ENCODE data around the gene GTF3C2.
A peak's percentile ranks its signal among the peaks of the same experiment; 100 is the strongest.

Gene GTF3C2, protein sequence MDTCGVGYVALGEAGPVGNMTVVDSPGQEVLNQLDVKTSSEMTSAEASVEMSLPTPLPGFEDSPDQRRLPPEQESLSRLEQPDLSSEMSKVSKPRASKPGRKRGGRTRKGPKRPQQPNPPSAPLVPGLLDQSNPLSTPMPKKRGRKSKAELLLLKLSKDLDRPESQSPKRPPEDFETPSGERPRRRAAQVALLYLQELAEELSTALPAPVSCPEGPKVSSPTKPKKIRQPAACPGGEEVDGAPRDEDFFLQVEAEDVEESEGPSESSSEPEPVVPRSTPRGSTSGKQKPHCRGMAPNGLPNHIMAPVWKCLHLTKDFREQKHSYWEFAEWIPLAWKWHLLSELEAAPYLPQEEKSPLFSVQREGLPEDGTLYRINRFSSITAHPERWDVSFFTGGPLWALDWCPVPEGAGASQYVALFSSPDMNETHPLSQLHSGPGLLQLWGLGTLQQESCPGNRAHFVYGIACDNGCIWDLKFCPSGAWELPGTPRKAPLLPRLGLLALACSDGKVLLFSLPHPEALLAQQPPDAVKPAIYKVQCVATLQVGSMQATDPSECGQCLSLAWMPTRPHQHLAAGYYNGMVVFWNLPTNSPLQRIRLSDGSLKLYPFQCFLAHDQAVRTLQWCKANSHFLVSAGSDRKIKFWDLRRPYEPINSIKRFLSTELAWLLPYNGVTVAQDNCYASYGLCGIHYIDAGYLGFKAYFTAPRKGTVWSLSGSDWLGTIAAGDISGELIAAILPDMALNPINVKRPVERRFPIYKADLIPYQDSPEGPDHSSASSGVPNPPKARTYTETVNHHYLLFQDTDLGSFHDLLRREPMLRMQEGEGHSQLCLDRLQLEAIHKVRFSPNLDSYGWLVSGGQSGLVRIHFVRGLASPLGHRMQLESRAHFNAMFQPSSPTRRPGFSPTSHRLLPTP

DNA sequence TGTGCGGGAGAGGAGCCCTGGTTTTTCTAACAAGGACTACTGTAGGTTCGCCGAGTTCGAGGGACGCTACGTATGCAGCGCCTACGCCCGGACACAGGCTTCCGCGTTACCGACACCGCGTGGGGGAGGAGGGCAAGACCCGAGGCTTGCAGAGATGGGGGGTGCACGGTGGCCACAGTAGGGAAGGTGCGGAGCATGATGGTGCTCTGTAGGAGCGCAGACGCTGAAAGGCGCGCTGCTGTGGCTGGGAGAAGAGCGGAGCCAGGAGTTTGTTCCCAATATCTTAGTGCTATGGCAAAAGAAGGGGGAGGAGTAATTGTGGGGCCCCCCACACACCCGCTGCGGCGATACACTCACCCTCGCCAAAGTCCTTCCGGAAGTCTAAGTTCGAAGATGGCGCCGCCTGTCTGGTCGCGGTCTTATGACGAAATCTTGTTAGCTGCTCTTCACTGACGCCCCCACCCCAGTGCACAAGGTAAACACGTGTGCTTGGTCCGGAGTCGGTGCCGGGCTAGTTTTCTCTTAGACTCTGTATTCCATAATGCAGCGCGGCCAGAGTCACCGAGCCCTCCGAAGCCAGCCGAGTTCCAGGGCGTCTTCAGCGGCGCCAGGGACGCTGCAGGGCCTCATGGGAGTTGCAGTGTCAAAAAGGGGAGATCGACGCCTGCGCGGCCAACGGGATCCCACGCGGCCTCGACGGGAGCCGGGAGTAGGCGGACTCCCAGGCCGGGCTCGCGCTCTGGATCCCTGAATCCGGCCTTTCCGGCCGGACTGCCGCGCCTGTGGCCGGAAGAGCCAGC is at the start of gene GTF3C2:
TSS of gene GTF3C2 (minus strand) at position 383 of the 800 bp plus-strand sequence. CDS start 13,210 bp downstream, outside the sequence.
- peak; percentile 94 for DNase-seq (ENCODE audit: low read depth)

DNA sequence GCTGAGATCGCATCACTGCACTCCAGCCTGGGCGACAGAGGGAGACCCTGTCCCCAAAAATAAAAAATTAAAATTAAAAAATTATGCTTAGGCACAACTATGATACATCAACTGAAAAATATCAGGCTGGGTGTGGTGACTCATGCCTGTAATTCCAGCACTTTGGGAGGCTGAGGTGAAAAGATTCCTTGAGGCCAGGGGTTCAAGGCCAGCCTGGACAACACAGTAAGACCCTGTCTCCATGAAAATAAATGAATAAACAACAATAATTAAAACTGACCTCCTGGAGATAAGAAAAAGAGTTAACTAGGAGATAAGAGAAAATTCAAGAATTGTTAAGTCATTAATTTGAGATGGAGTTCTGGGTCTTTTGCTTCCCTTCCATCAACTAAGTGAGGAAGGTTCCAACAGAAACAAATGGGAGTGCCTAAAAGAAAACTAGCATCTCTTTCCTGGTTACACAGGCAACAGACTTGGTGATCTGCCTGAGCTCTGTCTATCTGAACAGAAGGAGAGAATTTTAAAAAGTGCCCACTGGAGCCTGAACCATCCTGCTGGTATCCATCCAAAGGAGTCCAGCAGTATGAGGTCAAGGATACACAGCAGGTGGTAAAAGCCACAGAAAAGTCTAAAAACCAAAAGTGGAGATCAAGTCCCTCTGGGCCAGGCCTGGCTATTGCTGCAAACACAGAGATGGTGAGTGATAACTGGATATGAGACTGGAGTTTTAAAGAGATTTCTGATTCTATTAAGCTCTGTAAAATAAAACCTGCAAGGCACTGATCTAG is 44.0 kb upstream of the GTF3C2 start:
- no peak for DNase-seq (ENCODE audit: low read depth)

DNA sequence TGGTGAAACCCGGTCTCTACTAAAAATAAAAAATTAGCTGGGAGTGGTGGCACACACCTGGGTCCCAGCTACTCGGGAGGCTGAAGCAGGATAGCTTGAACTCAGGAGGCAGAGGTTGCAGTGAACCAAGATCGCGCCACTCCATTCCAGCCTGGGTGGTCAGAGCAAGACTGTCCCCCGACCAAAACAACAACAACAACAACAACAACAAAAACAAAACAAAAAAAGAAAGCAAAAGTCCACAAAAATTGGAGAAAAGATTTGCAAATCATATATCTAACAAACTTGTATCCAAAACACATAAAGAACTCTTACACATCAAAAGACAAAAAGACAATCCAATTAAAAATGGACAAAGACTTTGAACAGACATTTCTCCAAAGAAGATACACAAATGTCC is 42.4 kb upstream of the GTF3C2 start:
- DNase-seq (ENCODE audit: low read depth), result no peak

DNA sequence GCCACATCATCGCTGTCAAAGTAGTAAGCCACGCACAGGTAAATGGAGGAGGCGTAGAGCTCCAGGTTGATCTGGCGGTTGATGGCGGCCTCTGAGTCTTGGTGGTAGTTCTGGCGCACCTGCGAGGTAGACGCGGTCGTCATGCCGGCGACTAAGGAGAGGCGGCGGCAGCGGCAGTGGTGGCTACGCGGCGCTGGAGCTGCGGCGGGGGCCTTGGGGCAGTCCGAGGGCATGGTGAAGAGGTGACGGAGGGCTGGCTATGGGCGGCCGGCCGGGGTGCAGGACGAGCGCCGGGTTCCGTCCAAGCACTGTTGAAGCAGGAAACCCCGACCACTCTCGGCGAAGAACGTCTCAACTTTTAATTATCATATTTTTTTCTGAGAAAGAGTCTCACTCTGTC is 36.7 kb upstream of the GTF3C2 start:
- DNase-seq (ENCODE audit: low read depth), result no peak

DNA sequence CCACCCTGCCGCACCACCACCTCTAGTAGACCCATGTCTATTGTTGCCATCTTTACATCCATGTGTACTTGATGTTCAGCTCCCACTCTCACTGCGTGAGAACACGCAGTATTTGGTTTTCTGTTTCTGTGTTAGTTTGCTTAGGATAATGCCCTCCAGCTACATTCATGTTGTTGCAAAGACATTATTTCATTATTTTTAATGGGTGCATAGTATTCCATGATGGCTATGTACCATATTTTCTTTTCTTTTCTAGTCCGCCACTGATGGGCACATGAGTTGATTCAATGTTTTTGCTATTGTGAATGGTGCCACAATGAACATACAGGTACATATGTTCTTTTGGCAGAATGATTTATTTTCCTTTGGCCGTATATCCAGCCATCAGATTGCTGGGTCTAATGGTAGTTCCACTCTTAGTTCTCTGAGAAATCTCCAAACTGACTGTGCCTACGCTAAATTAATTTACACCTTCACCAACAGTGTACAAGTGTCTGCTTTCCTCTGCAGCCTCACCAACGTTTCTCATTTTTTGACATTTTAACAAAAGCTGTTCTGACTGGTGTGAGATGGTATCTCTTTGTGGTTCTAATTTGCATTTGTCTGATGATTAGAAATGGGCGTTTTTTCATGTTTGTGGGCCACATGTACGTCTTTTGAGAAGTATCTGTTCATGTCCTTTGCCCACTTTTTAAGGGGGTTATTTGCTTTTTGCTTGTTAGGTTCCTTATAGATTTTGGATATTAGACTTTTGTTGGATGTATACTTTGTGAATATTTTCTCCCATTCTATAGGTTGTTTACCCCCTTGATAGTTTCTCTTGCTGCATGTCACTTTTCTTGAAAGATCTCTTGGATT is 34.5 kb upstream of the GTF3C2 start:
- DNase-seq (ENCODE audit: low read depth), result no peak

DNA sequence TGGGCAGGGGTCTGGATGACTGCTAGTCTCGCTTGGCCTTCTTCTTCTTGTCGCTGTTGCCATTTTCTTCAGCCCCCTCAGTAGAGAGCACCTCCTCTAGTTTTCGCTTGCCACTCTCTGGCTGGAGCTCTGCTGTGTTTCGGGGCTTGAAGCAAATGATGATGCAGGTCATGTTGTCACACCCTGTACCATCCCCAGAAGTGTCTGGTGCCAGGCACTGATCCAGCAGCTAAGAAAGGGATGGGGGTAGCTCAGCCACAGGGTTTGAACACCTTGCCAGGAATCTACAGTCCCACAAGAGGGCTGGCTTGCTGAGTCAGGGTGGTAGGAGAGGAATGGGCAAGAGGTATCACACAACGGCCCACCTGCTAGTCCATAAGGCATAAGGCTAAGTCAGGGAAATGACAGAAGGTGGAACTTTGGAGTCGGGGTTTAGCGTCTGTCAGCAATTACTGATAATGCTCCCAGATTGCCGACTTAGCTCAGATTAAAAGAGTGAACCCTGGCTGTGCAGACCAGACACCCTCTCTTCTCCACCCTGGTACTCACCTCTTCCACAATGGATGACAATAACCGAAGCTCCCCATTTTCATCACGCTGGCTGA is 25.1 kb upstream of the GTF3C2 start:
- DNase-seq (ENCODE audit: low read depth), result no peak

DNA sequence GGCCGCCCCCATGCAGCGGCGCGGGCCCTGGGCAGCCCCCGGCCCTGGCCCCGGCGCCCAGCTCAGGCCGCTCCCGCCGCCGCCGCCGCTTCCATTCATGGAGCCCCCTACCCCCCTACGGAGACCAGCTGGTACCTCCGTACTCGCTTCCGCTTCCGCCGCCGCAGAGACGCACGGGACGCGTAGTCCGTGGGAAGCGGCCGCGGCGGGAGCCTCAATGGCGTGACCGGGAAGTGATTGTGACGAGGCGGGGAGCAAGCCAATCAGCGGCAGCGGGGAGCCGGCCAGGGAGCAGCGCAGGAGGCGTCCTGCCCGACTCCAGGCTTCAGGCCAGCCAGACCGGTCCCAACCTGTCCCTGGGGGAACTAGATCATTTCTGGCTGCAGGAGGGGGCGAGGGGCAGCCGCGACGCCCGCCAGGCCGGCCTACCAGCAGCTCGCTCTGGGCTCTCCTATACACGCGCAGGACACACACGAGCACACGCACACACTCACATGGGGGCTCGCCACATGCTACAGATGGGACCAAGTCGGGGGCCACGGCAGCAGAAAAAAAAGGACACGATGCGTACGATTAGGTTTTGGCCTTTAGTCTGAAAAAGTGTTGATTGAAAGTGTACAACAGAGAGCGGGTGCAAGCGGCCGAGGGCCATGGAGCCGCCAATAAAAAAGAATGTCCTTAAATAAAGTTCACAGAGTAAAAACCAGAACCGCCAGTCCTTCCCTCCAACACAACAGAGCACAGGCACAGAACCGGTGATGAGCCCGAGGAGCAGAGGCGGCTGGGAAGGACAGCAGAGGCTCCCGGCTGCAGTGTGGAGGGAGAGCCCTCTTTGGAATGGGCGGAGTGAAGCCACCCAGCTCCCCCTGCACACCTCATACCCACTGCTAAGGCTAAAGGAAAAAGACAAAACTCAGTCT is 24.3 kb upstream of the GTF3C2 start, which contains the start of gene ZNF513:
TSS of gene ZNF513 (minus strand) at position 109 of the 920 bp plus-strand sequence. CDS start 208 bp downstream, outside the sequence.
- peak; percentile 93 for DNase-seq (ENCODE audit: low read depth)

DNA sequence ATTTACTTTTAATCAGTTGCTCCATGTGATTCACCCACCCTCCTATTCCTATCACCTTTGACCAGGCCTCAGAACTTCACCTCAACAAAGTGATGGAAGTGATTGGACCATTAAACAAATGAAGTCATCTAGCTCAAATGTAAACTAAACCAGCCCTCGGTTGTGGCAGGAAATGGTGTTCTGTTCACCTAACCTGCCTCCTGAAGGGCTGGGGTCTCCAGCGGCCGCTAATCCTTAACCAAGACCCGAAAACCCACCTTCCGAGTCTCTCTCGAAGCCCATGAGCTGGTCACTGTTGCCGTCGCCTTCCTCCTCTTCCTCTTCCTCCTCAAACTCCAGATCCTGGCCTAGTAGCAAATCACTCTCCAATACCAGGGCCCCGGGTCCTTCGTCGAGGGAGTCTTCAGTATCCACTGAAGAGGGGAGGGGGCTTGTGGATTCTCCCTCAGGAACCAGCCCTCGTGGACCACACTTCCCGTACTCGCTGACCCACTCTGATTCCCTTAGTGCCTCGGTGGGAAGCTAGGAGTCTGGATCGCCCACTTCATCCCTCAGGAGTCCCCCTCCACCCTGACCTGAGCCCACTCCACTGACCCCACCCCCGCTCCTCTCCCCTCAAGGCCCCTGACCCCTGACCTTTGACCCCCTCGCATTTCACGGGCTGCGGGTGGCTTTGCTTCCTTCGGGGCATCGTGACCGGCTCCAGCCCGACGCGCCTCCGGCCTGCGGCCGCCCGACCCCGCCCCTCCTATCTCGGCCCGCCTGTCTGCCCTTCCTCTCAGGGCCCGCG is 23.5 kb upstream of the GTF3C2 start:
- no peak for DNase-seq (ENCODE audit: low read depth)

DNA sequence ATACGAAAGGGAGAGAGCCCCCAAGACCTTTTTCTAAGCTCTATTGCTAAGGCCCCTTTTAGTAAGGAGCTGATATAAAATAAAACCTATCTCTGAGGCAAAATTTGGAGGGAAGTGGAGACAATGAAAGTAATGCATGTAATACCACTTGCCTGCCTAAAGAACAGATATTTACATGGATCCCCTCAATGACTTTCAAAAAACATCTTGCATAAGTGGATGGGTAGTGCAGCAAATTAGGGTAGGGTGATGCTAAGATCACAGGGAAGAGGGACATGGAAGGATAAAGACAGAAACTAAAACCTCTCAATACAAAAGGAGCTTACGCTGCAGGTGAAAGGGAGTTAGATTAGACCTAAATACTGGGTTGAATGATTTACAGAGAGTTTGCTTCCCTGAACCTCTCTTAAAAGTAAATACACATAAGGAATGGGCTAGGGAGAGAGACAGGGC is 22.8 kb upstream of the GTF3C2 start:
- DNase-seq (ENCODE audit: low read depth), result no peak

DNA sequence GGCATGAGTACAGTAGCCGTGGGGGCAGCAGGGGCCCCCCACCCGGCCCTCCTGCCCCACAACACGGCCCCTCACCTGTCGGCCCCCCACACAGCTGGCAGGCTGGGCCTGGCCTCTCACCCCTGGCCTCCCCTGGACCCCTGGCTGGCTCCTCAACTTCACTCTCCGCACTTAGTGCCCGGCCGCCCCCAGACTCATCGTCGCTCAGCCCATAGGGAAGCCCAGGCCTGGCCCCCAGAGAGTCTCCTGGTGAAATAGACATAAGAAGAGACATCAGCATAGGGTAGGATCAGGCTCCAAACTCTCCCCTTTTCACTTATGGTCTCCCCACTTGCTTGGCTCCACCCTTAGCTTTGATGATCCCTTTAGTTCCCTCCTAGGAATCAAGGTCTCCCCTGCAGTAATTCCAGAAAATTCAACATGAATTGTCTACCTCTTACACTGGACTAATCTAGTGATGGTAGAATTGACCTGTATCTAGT is 22.3 kb upstream of the GTF3C2 start:
- no peak for DNase-seq (ENCODE audit: low read depth)

DNA sequence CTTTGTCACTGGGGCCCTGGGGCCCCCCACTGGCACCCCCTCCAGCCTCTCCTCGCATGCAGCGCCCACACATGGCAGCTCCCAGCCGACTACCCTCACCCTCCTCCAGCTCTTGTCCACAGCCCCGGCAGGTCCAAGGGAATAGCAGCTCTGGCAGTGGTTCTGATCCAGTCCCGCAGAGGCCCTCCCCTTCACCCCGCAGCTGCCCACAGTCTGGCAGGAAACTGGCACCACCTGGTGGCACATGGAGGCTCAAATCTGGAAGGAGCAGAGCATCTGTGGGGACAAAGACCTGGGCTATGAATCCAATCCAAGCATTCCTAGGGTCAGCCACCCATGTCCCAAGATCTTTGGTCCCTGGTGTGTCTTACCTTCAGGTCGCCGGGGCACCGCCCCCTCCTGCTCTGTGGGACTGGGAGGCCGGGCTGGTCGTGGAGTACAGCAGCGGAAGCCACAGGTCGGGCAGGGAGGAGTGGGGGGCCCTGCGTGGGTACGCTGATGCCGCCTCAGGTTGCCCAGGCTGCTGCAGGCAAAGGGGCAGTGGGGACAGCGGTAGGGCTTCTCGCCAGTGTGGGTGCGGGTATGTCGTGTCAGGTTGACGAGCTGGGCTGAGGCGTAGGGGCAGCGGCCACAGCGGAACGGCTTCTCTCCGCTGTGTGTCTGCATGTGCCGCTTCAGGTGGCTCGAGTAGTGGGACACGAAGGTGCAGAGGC is 21.7 kb upstream of the GTF3C2 start:
- peak; percentile 5 for DNase-seq (ENCODE audit: low read depth)

DNA sequence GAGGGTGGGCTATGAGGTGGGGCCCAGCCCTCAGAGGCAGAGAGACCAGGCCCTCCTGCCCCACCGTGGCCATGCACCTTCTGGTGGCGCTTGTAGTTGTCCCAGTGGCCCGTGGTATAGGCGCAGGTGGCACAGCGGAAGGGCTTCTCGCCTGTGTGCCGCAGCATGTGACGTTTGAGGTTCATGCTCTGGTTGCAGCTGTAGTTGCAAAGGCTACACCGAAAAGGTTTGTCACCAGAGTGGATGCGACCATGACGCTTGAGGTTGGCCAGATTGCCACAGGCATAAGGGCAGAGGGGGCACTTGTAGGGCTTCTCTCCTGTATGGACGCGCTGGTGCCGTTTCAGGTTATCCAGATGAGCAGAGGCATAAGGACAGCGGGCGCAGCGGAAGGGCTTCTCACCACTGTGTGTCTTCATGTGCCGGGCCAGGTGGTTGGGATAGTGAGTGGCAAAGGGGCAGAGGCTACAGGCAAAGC is 21.1 kb upstream of the GTF3C2 start:
- no peak for DNase-seq (ENCODE audit: low read depth)

DNA sequence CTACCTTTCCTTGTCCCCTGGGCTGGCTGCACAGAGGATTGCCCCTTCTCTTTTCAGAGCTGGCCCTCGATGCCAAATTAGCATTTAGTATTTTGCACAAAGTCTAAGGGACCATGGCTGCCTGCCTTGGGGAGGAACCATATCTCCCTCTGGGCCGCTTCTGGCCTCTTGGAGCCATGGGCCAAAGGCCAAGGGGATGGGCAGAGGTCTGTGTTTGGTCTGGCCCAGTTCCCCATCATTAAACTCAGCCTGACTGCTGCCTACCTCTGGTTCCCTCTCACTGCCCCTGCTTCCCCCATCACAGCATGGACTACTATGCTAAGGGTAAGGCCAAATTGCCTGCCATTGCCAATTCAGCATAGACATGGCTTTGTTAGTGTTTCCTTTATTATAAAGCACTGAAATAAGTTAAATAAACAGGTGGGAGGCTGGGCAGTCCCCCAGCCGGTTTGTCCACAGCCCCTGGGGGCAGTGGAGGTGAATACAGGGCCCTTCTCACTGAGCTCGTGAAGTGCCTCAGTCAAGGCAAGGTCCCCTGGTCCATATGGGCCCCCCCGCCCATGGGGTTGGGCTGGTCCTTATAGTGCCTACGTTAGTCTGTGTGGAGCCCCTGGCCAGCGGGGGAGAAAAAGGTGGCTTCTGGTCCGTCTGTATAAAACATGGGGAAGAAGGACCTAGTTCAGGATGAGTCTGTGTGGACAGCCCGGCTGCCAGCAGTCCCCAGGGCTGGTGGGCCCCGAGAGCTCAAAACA is 20.5 kb upstream of the GTF3C2 start:
- no peak for DNase-seq (ENCODE audit: low read depth)

DNA sequence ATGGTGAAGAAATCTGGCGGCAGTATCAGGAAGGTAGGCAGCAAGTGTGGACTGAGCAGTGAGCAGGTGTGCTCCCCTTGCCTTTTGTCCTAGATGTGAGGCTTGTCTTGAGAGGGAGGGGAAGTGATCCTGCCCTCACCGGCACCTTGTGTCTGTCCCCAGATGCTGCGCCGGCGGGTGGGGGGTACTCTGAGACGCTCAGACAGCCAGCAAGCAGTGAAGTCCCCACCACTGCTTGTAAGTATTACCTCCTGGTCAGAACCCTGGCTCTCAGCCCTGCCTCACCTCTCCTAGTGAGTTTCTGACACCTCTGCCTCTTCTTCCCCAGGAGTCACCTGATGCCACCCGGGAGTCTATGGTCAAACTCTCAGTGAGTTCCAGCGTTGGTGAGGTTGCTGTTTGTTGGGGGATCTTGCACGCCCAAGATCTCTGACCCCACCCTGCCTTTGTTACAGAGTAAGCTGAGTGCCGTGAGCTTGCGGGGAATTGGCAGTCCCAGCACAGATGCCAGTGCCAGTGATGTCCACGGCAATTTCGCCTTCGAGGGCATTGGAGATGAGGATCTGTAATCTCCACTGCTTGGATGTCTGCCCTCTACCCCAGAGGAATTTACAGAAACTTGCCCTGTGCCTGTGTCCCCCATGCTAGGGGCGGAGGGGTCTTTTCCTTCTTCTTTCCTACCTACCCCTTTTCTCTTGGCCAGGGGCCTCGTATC is 19.7 kb upstream of the GTF3C2 start:
- DNase-seq (ENCODE audit: low read depth), result no peak

DNA sequence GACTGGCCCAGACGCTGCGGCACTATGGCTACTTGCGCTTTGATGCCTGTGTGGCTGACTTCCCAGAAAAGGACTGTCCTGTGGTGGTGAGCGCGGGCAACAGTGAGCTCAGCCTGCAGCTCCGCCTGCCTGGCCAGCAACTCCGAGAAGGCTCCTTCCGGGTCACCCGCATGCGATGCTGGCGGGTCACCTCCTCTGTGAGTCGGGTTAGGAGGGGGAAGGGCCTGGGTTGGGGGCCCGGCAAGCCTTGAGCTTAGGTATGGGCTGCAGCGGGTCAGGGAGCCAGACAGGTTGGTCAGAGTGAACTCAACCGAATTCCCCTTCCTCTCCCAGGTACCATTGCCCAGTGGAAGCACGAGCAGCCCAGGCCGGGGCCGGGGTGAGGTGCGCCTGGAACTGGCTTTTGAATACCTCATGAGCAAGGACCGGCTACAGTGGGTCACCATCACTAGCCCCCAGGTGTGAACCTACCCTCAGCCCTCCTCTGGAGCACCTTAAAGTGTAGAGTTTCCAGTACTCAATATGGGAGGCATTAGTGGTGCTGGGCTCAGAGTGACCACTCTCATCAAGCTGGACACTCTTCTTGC is 19.0 kb upstream of the GTF3C2 start:
- no peak for DNase-seq (ENCODE audit: low read depth)

Data from stromal cell of bone marrow (primary cell).